IMR-90 (cell line): ENCODE measurements around the gene DTNA. TPM values are rescaled to one million over a fixed set of nuclear protein-coding genes. Genes with fewer than 3 reads are reported as not detected.

Experiments
- ATAC-seq: fragments of 200-7000 bp; cut with Tn5 transposase; 2 replicates; pipeline ENCODE4 v1.9.1; 2020; ENCODE audit warnings: low read depth, mild to moderate bottlenecking, moderate library complexity
- BruUV-seq: library from RNA; stranded (reverse); fragments of 400-500 nt; replicated peaks from 2 replicates; lab custom pipeline; 2021; lab: Mats Ljungman, UMichigan
- CTCF ChIA-PET: fragments of 300-600 bp; formaldehyde crosslinking; extraction: SDS; loops from one replicate; lab custom pipeline; 2021; ENCODE audit warnings: antibody characterized with exemption; lab: Yijun Ruan, JAX
- POLR2A ChIA-PET: fragments of 300-600 bp; sonication (Branson Sonifier 250); formaldehyde crosslinking; loops from one replicate; lab custom pipeline; 2022; ENCODE audit warnings: antibody characterized with exemption; ENCODE audit not compliant: unreplicated experiment; lab: Charles Lee
- DNase-seq: peaks from one replicate; pipeline ENCODE4 v3.0.0; 2013
- H2AFZ ChIP-seq: replicated peaks from 2 replicates; pipeline ENCODE3; 2013; ENCODE audit warnings: low read length, mild to moderate bottlenecking; ENCODE audit not compliant: poor library complexity
- H2AK5ac ChIP-seq: 2 replicates; pipeline ENCODE4 v1.6.1; 2013; ENCODE audit warnings: low read depth, low read length, inconsistent platforms
- H2AK9ac ChIP-seq: replicated peaks from 2 replicates; pipeline ENCODE3; 2013; ENCODE audit warnings: mild to moderate bottlenecking, low read depth, low read length, moderate library complexity; ENCODE audit not compliant: poor library complexity
- H2BK120ac ChIP-seq: 2 replicates; pipeline ENCODE4 v1.6.1; 2013; ENCODE audit warnings: low read depth, low read length, inconsistent platforms
- H2BK15ac ChIP-seq: 3 replicates; pipeline ENCODE4 v1.6.1; 2013; ENCODE audit warnings: low read depth, low read length, inconsistent platforms
- H2BK20ac ChIP-seq: 2 replicates; pipeline ENCODE4 v1.6.1; 2013; ENCODE audit warnings: low read depth, mild to moderate bottlenecking, inconsistent platforms, low read length, moderate library complexity
- H2BK5ac ChIP-seq: 2 replicates; pipeline ENCODE4 v1.6.1; 2013; ENCODE audit warnings: mild to moderate bottlenecking, low read depth, low read length, inconsistent platforms; ENCODE audit not compliant: poor library complexity, severe bottlenecking
- H3K14ac ChIP-seq: replicated peaks from 2 replicates; pipeline ENCODE4 v1.6.1; 2013; ENCODE audit warnings: low read depth, low read length, inconsistent platforms
- H3K18ac ChIP-seq: 2 replicates; pipeline ENCODE4 v1.6.1; 2013; ENCODE audit warnings: low read depth, low read length, control low read depth
- H3K23ac ChIP-seq: 2 replicates; pipeline ENCODE4 v1.6.1; 2013; ENCODE audit warnings: low read depth, low read length, inconsistent platforms
- H3K27ac ChIP-seq: 2 replicates; pipeline ENCODE4 v1.5.1; 2013; ENCODE audit warnings: mild to moderate bottlenecking, control low read depth, low read length; ENCODE audit not compliant: insufficient read depth
- H3K27me3 ChIP-seq: 2 replicates; pipeline ENCODE4 v1.6.1; 2013; ENCODE audit warnings: low read length; ENCODE audit not compliant: control insufficient read depth, insufficient read depth
- H3K36me3 ChIP-seq: 2 replicates; pipeline ENCODE4 v1.6.1; 2013; ENCODE audit warnings: low read length, mixed read lengths; ENCODE audit not compliant: control insufficient read depth, insufficient read depth
- H3K4ac ChIP-seq: 2 replicates; pipeline ENCODE4 v1.6.1; 2013; ENCODE audit warnings: low read depth, low read length, inconsistent platforms
- H3K4me1 ChIP-seq: 2 replicates; pipeline ENCODE4 v1.6.1; 2013; ENCODE audit warnings: low read length, mixed read lengths; ENCODE audit not compliant: control insufficient read depth, insufficient read depth
- H3K4me2 ChIP-seq: 2 replicates; pipeline ENCODE4 v1.6.1; 2013; ENCODE audit warnings: low read depth, mild to moderate bottlenecking, control low read depth, low read length, moderate library complexity
- H3K4me3 ChIP-seq: 2 replicates; pipeline ENCODE4 v1.5.1; 2013; ENCODE audit warnings: low read depth, mild to moderate bottlenecking, control low read depth, low read length, moderate library complexity; ENCODE audit not compliant: insufficient read depth
- H3K56ac ChIP-seq: 2 replicates; pipeline ENCODE4 v1.6.1; 2013; ENCODE audit warnings: low read length, inconsistent platforms; ENCODE audit not compliant: insufficient read depth; ENCODE audit errors: extremely low read depth
- H3K79me1 ChIP-seq, 2 experiments: 2 replicates each; pipeline ENCODE4 v1.6.1; 2013; ENCODE audit warnings: low read length in 2 of 2, inconsistent platforms in 1 of 2, low read depth in 1 of 2
- H3K9ac ChIP-seq: 2 replicates; pipeline ENCODE4 v1.6.1; 2013; ENCODE audit warnings: low read depth, low read length, control low read depth
- H3K9me1 ChIP-seq: 2 replicates; pipeline ENCODE4 v1.6.1; 2013; ENCODE audit warnings: low read length, inconsistent platforms; ENCODE audit not compliant: insufficient read depth
- H3K9me3 ChIP-seq: 2 replicates; pipeline ENCODE4 v1.6.1; 2013; ENCODE audit warnings: low read length; ENCODE audit not compliant: control insufficient read depth, insufficient read depth
- H4K20me1 ChIP-seq: 2 replicates; pipeline ENCODE4 v1.6.1; 2013; ENCODE audit warnings: low read length, inconsistent platforms; ENCODE audit not compliant: insufficient read depth
- H4K5ac ChIP-seq: 2 replicates; pipeline ENCODE4 v1.6.1; 2013; ENCODE audit warnings: mild to moderate bottlenecking, low read depth, low read length, control low read depth
- H4K8ac ChIP-seq, 2 experiments: 2 replicates each; pipeline ENCODE4 v1.6.1; 2013; ENCODE audit warnings: low read depth in 2 of 2, low read length in 2 of 2, control low read depth in 1 of 2, inconsistent platforms in 1 of 2
- H4K91ac ChIP-seq: 2 replicates; pipeline ENCODE4 v1.6.1; 2013; ENCODE audit warnings: low read depth, low read length, inconsistent platforms; ENCODE audit not compliant: insufficient read depth
- BHLHE40 ChIP-seq: fragments of 150-350 bp; IDR thresholded peaks from 2 replicates; pipeline ENCODE4 v1.6.1; 2016; ENCODE audit warnings: mild to moderate bottlenecking, low read depth, low read length
- SMC3 ChIP-seq: fragments of 150-350 bp; IDR thresholded peaks from 2 replicates; pipeline ENCODE4 v1.6.1; 2016; ENCODE audit warnings: low read depth, mild to moderate bottlenecking, antibody characterized with exemption, low read length, moderate library complexity
- dilution Hi-C: fragments of 300-500 bp; cut with HindIII; formaldehyde crosslinking; loops from one replicate; pipeline ENCODE4 v1.14.3; 2018; ENCODE audit warnings: low sequenced_read_pairs; ENCODE audit not compliant: unreplicated experiment
- in situ Hi-C: fragments of 300-500 bp; cut with MboI; formaldehyde crosslinking; loops from 3 replicates; pipeline ENCODE4 v1.14.3; 2019; ENCODE audit warnings: low sequenced_read_pairs, inconsistent platforms, mixed read lengths
- intact Hi-C: fragments of 100-400 bp; cut with micrococcal nuclease; formaldehyde crosslinking; loops from 2 replicates; pipeline ENCODE4 v1.10.0; 2022
- polyA plus RNA-seq, 3 experiments: library from polyadenylated mRNA; depleted of rRNA; stranded (reverse); fragments of >200 nt; gene quantifications; 2 replicates each; pipeline ENCODE4 v1.2.3, GENCODE V29; 2012; ENCODE audit warnings: low replicate concordance in 1 of 3
- total RNA-seq: library from RNA; depleted of rRNA; stranded (reverse); fragments of >200 nt; gene quantifications from 2 replicates; pipeline ENCODE4 v1.2.3, GENCODE V29; 2012

Gene DTNA
- total and polyA plus RNA-seq, 2 of the 4 experiments (the other 2 are of a cell fraction): 9.5 to 10.8 TPM

DNA sequence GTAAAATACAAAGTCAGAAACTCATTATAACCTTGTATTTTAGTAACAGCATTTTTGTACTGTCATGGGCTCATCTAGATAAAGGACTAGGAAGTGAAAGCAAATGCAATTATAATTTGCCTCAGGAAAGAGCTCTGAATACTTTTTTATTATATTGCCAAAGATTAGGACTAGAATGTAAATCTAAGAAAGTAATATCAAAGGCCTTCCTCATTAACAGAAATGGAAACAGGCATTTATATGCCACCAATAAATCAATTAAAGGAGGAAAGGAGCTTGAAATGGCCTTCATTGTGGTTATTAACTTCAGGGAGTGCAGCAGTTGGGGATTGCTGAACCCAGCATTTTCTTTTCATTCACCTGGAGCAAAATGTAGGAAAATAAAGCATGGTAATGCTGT lies 39.6 kb downstream of the DTNA start:
- no peaks in the 10 kb centered on the region for H3K4me1 ChIP-seq
- no peak overlapping the region for H3K4ac ChIP-seq
- dilution Hi-C loops (no loop called here), in situ Hi-C loops (no loop called here), intact Hi-C loops (no loop called here)
- H3K36me3 ChIP-seq: no peaks in the 10 kb centered on the region
- no peaks in the 10 kb centered on the region for H4K20me1 ChIP-seq
- H3K14ac ChIP-seq: no peak overlapping the region
- no peak overlapping the region for H3K4me2 ChIP-seq
- H2AFZ ChIP-seq: no peak overlapping the region
- no peak overlapping the region for H4K8ac ChIP-seq
- ChIA-PET POLR2A (no interaction called here), CTCF (no interaction called here)
- H2AK5ac ChIP-seq: no peak overlapping the region
- H2BK15ac ChIP-seq: no peak overlapping the region
- ATAC-seq (no peak), DNase-seq (no peak)
- H2BK20ac ChIP-seq: no peak overlapping the region
- H3K79me1 ChIP-seq: no peaks in the 10 kb centered on the region
- H4K91ac ChIP-seq: no peak overlapping the region
- no peak overlapping the region for H3K18ac ChIP-seq
- no peaks in the 10 kb centered on the region for H3K27me3 ChIP-seq
- no peak overlapping the region for H3K56ac ChIP-seq
- H3K23ac ChIP-seq: no peak overlapping the region
- H4K5ac ChIP-seq: no peak overlapping the region
- no peak overlapping the region for H2AK9ac ChIP-seq
- H3K27ac ChIP-seq: no peak overlapping the region
- H2BK5ac ChIP-seq: no peak overlapping the region
- H3K4me3 ChIP-seq: no peak overlapping the region
- no peak overlapping the region for H3K9ac ChIP-seq
- H2BK120ac ChIP-seq: no peak overlapping the region
- no TSS peak for BruUV-seq
- TF ChIP-seq BHLHE40 (no peak), SMC3 (no peak)
- no peaks in the 10 kb centered on the region for H3K9me3 ChIP-seq
- H3K9me1 ChIP-seq: no peaks in the 10 kb centered on the region; the same call in 1 of the 2 replicates
